ENCODE measurements around the gene RBCK1. TPM values are rescaled to one million over a fixed set of nuclear protein-coding genes. Genes with fewer than 3 reads are reported as not detected.

Gene RBCK1
- total RNA-seq, 1 experiment from 2014 or later: 111 TPM

- H3K27ac Mint-ChIP-seq (ENCODE audit: unreplicated experiment): peak overlapping the region; percentile 94
- Histone ChIP-seq H3K4me1 (peaks cover 15% of the 10 kb centered on the region), H3K9me3 (no peaks in the 10 kb centered on the region), H3K27me3 (replicated peaks; ENCODE audit: control insufficient read depth, insufficient read depth, low read length) (no peaks in the 10 kb centered on the region), H3K4me3 (ENCODE audit: low read depth, low read length) (peak overlapping the region; percentile 74), H3K36me3 (ENCODE audit: control insufficient read depth, insufficient read depth, low read length) (no peaks in the 10 kb centered on the region)
- no peak for TF ChIP-seq CTCF (IDR thresholded peaks at IDR 0.05; ENCODE audit: insufficient read depth in 1 of 2, low read depth in 1 of 2, low read length in 1 of 2, severe bottlenecking in 1 of 2, unreplicated experiment in 1 of 2)
- POLR2A ChIA-PET: interaction anchor here (1.0 to 1.8 kb wide), 3 partner anchors 54 to 114 kb away, joined by 5 to 8 read pairs (median 5); no protein-coding TSS in a partner anchor
- H3K36me3 Mint-ChIP-seq (ENCODE audit: insufficient read depth, unreplicated experiment): peaks cover 13% of the 10 kb centered on the region
- H3K4me1 Mint-ChIP-seq (ENCODE audit: low read depth, unreplicated experiment): peaks cover 15% of the 10 kb centered on the region
- no peaks in the 10 kb centered on the region for H3K9me3 Mint-ChIP-seq (ENCODE audit: unreplicated experiment)
- H3K4me3 Mint-ChIP-seq (ENCODE audit: unreplicated experiment): peak overlapping the region; percentile 98
- no peaks in the 10 kb centered on the region for H3K27me3 Mint-ChIP-seq (ENCODE audit: insufficient read depth, unreplicated experiment)
- no TSS peak for BruUV-seq (replicated peaks)
- peak; percentile 50 to 64 for DNase-seq
- intact Hi-C loops (cut with micrococcal nuclease; ENCODE audit: unreplicated experiment): loop anchor here (2.0 to 5.0 kb wide), 2 partner anchors 17 to 59 kb away; no protein-coding TSS in a partner anchor
- CTCF ChIA-PET: interaction anchor here (0.5 kb wide), 1 partner anchor 185 kb away, joined by 8 read pairs; no protein-coding TSS in a partner anchor
Measured at GRCh38 chr20:461254-462198, 53.4 kb downstream of the RBCK1 start.

GRCh38 chr20:462199-462991, 54.3 kb downstream of the RBCK1 start, which contains the start of gene TBC1D20:
TSS of gene TBC1D20 (minus strand) at chr20:462533. CDS start at chr20:462405, 128 bp downstream.
- peak within 1 kb of the TSS; percentile 98 for H3K4me3 Mint-ChIP-seq (ENCODE audit: unreplicated experiment)
- peak; percentile 84 to 91 for DNase-seq
- ChIA-PET POLR2A (interaction anchor here (1.0 to 1.8 kb wide), 3 partner anchors 55 to 115 kb away, joined by 5 to 8 read pairs (median 5); no protein-coding TSS in a partner anchor), CTCF (no interaction called here)
- no peak for TF ChIP-seq CTCF (IDR thresholded peaks at IDR 0.05; ENCODE audit: insufficient read depth in 1 of 2, low read depth in 1 of 2, low read length in 1 of 2, severe bottlenecking in 1 of 2, unreplicated experiment in 1 of 2)
- H3K27me3 Mint-ChIP-seq (ENCODE audit: insufficient read depth, unreplicated experiment): no peaks in the 10 kb centered on the region
- H3K9me3 Mint-ChIP-seq (ENCODE audit: unreplicated experiment): peaks cover 7% of the 10 kb centered on the region
- no peaks in the 10 kb centered on the region for H3K36me3 ChIP-seq (ENCODE audit: control insufficient read depth, insufficient read depth, low read length)
- H3K4me1 ChIP-seq: peaks cover 15% of the 10 kb centered on the region
- peaks cover 14% of the 10 kb centered on the region for H3K36me3 Mint-ChIP-seq (ENCODE audit: insufficient read depth, unreplicated experiment)
- peaks cover 15% of the 10 kb centered on the region for H3K4me1 Mint-ChIP-seq (ENCODE audit: low read depth, unreplicated experiment)
- no TSS peak for BruUV-seq (replicated peaks)
- peak within 1 kb of the TSS; percentile 74 for H3K4me3 ChIP-seq (ENCODE audit: low read depth, low read length)
- H3K27me3 ChIP-seq (replicated peaks; ENCODE audit: control insufficient read depth, insufficient read depth, low read length): no peaks in the 10 kb centered on the region
- peaks cover 4% of the 10 kb centered on the region; the same call in 1 of the 2 replicates for H3K9me3 ChIP-seq
- intact Hi-C loops (cut with micrococcal nuclease; ENCODE audit: unreplicated experiment): loop anchor here (2.0 to 5.0 kb wide), 2 partner anchors 16 to 60 kb away; no protein-coding TSS in a partner anchor
- peak within 1 kb of the TSS; percentile 94 for H3K27ac Mint-ChIP-seq (ENCODE audit: unreplicated experiment)

GRCh38 chr20:467755-468154, 59.7 kb downstream of the RBCK1 start:
- H3K4me1 Mint-ChIP-seq (ENCODE audit: low read depth, unreplicated experiment): peaks cover 21% of the 10 kb centered on the region
- Histone ChIP-seq H3K9me3 (peaks cover 42% of the 10 kb centered on the region), H3K4me1 (peaks cover 14% of the 10 kb centered on the region), H3K27me3 (replicated peaks; ENCODE audit: control insufficient read depth, insufficient read depth, low read length) (no peaks in the 10 kb centered on the region), H3K4me3 (ENCODE audit: low read depth, low read length) (no peak overlapping the region), H3K36me3 (ENCODE audit: control insufficient read depth, insufficient read depth, low read length) (no peaks in the 10 kb centered on the region)
- H3K27ac Mint-ChIP-seq (ENCODE audit: unreplicated experiment): no peak overlapping the region
- H3K4me3 Mint-ChIP-seq (ENCODE audit: unreplicated experiment): no peak overlapping the region
- no peak for DNase-seq
- peaks cover 33% of the 10 kb centered on the region for H3K36me3 Mint-ChIP-seq (ENCODE audit: insufficient read depth, unreplicated experiment)
- TF ChIP-seq CTCF (IDR thresholded peaks at IDR 0.05; ENCODE audit: insufficient read depth in 1 of 2, low read depth in 1 of 2, low read length in 1 of 2, severe bottlenecking in 1 of 2, unreplicated experiment in 1 of 2): no peak
- CTCF ChIA-PET: no interaction called here
- no TSS peak for BruUV-seq (replicated peaks)
- intact Hi-C loops (cut with micrococcal nuclease; ENCODE audit: unreplicated experiment): no loop called here
- POLR2A ChIA-PET: no interaction called here
- H3K9me3 Mint-ChIP-seq (ENCODE audit: unreplicated experiment): peaks cover 48% of the 10 kb centered on the region
- no peaks in the 10 kb centered on the region for H3K27me3 Mint-ChIP-seq (ENCODE audit: insufficient read depth, unreplicated experiment)
